Activated gamma-delta T cell treated with Interleukin-2 at 50 U/mL for 16 hours (primary cell): ENCODE data around the gene TTC28.
"Not testable (repeated sequence)": the region's sequence is repeated elsewhere in the genome, so short reads cannot be mapped to it uniquely, and the experiment has no call there.

Experiments used
- DNase-seq: peaks from one replicate; pipeline ENCODE4 v3.0.0-alpha.2; 2020

TTC28 gene

DNA sequence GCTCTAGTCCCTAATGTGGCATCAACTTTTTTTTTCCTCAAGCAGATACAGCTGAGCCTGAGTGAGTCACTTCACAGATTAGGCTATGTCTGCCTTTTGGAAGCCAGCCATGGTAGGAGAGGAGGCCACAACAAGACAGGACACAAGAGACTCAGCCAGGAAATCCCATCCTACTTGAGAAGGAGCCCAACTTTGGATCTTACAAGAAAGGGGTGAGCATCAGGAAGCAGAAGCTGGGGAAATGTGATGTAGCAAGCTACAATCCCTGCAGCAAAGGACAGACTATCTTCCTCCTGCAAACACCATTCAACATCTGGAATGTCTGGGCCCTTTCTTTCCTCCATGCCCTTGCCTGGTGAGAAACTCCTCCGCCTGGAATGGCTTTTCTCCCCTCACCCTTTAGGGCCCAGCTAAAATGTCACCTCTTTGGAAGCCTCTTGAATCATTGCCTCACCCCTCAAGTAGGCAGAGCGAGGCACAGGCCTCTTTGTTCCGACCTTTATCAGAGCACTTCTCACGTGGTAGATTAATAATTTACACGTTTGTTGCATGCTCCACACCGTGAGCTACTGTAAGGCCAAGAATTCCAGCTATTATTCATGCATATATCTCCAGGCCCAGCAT is 604.2 kb downstream of the TTC28 start:
- no peak for DNase-seq

DNA sequence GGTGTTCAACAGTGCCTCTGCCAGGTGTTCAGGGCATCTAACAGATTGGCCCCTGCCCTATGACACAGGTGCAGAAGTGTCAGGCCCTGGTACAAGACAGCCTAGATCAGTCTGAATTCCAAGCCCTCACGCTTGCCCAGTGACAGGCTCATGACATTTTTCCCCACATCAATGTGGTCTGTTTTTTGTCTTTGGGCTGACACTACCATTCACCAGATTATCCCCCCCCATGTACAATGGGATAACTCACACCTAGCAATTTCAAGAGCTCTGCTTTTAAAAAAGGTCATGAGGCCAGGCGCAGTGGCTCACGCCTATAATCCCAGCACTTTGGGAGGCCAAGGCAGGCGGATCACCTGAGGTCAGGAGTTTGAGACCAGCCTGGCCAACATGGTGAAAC is 605.1 kb downstream of the TTC28 start:
- no peak for DNase-seq

DNA sequence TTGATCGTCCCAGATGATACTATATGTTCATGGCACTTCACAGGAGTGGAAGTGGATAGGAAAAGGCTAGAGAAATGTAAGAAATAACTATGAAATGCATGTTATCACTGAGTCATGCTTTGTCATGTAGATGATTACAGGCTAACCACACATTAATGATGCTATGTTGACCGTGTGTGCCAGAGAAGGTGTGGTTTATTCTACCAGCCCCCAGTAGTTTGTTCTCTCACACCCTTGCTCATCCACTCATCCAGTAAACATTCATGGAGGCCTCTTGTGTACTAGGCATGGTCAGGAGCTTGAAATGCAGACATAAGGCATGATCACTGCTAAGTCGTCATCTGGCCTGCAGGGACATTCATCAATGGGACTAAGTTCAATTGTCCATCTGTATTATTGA is 607.6 kb downstream of the TTC28 start:
- no peak for DNase-seq

DNA sequence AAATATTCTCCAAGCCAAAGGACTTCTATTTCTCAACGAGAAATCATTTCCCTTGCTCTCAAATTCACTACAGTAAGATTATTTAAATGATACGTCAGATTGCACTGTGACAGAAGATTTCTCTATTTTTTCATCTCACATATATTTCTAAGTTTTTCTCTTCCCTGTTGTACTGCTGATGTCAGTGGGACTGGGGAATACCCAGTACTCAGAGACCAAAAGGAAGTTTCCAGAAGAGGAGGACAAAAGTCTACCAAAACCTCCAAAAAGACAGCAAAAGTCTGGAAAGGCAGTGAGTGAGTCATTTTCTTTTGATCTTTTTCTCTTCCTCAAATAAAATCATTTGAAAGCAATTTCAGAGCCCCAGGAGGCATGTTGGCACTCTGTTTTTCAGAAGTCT is 610.8 kb downstream of the TTC28 start:
- DNase-seq, result no peak

DNA sequence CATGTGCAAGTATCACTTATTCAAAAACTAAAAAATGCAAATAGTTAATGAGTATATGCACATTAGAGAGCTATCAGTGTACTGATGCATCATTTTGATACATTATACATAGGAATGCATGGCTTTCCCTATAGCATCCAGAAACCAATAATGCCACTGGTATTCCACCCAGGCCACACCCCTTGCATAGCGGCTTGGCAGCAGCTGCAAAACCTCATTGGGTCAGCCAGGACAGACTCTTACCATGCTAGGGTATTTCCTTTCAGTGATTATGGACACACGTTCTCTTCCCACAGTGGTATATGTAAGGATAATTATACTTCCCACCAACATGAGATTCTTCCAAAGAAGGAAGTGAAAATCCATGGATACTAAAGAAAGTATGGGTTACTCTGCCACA is 614.7 kb downstream of the TTC28 start:
- no peak for DNase-seq

DNA sequence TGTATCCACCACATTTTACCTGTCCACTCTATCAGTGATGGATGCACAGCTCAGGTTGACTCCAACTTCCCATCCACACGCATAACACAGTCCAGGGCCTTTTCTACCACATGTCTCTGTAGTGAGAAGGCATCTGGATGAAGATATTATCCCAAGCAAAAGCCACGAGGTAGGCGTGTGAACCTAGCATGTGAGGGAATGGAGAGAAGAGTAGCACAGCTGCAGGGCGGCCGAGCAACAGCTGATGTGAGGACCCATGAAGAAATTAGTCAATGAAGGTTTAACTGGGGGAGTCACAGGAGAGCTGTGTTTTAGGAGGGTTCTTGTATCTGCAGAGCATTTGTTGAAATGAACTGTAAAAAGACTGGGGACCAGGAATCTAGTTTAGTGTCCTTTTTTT is 616.0 kb downstream of the TTC28 start:
- no peak for DNase-seq

DNA sequence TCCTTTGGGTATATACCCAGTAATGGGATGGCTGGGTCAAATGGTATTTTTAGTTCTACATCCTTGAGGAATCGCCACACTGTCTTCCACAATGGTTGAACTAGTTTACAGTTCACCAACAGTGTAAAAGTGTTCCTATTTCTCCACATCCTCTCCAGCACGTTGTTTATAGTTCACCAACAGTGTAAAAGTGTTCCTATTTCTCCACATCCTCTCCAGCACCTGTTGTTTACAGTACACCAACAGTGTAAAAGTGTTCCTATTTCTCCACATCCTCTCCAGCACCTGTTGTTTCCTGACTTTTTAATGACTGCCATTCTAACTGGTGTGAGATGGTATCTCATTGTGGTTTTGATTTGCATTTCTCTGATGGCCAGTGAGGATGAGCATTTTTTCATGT is 619.0 kb downstream of the TTC28 start:
- DNase-seq, result not testable (repeated sequence)

DNA sequence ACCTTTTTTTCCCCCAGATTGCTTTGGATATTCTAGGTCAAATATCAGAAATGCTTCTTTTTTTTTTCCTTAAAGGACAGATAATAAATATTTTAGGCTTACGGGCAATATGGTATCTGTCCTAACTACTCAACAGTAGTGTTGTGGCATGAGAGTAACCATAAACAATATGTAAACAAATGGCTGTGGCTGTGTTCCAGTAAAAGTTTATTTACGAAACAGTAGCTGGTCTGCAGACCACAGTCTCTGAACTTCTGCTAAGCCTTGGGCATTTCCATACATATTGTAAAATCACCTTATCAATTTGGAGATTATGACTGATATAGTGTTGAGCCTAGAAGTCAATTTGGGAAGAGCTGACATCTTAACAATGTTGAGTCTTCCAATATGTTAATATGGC is 621.6 kb downstream of the TTC28 start:
- no peak for DNase-seq

DNA sequence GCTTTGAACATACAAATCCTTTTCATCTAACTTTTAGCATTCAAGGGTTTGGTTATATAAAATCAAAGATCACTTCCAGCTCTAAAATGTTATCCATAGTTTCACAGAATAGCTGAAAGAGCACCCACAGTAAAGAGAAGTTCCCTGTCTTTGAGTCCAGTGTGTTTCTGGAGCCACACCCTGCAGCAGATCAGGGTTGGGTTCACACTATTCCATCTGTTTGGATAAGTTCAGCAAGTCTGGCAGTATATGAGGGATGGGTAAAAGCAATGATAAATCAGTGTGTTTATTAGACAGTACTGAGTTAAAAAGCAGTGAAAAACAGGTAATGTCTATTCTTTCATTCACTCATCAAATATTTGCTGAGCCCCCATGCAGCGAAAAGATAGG is 624.8 kb downstream of the TTC28 start:
- no peak for DNase-seq

DNA sequence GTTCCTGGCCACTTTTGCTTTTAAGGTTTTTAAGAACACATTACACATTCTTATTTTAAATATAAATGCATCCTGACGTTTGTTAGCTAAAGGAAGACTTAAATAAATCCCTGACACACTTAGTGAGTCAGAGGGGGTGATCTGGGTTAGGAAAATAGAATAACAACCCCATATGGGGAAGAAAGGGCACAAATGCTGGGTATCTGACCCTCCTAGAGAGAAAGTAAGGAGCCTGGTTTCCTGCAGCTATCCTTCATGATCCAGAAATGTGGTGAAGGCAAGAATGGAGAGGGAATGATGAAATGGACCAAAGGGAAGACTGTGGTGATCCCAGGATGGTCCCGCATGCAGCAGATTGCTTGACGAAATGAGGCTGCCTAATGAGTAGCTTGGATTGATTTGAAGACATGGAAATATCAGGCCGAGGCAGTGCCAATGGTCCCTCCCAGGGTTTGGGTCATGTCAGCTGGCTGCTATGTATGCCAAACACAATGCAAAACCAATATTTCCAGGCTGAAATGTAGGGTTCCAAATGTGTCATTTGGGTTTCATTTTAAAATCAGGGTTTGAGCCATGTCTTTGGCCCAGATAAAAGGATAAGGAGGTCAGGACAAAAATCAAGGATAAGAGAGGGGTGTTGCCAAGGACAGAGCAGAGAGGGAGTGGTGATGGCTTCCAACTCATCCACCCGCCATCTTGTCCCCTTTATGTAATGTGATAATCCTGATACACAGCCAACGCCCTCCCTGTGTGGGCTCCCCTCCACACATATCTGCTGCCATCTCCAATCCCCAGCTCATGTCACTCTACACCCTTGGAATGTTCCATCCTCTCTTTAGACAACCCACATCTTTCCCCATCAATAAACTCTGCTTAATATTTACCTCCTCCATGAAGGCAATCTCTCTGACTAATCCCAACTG is 625.5 kb downstream of the TTC28 start:
- no peak for DNase-seq

DNA sequence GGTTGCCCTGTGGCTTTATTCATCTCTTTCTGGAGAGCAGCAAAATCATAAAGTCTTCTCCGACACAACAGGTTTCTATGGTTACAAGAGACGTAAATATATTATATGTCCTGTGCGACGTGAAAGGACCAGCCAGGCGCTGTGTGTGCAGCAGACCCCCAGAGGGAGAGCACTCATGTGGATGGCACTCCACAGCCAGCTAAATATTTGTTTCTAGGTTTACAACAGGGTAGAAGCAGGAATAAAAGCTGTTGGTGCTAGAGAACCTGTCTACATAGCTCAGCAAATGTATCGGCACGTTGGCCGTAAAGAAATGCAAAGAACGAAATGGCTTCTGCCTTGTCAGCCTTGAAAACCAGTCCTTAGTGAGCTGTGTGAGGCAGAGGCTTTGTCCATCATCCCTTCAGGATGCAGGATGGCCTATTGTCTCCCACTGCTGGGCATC is 626.8 kb downstream of the TTC28 start:
- no peak for DNase-seq

DNA sequence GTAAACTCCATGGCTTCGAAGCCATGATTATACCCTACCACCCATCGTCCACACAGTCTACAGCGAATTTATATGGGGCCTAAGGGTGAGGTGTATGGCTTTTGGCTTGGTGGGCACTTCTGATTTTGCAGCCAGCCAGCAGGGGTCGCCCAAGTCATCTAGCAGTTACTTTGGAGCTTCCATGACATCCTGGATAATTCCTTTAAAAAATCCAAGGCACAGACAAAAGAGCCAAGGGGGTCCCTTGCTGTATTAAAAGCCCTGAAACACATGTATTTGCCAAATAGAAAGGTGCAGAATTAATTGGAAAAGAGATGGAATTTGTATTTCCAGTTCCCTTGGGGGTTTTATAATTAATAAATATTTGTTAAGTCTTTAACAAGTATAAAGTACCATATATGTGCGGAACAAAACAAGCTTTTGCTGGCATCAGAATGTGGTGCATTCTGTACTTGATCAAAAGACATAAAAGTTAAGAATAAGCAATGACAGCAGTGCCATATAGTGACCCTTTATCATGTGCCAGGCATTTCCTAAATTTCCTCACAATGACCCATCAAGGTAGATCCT is 627.8 kb downstream of the TTC28 start:
- peak; percentile 31 for DNase-seq

DNA sequence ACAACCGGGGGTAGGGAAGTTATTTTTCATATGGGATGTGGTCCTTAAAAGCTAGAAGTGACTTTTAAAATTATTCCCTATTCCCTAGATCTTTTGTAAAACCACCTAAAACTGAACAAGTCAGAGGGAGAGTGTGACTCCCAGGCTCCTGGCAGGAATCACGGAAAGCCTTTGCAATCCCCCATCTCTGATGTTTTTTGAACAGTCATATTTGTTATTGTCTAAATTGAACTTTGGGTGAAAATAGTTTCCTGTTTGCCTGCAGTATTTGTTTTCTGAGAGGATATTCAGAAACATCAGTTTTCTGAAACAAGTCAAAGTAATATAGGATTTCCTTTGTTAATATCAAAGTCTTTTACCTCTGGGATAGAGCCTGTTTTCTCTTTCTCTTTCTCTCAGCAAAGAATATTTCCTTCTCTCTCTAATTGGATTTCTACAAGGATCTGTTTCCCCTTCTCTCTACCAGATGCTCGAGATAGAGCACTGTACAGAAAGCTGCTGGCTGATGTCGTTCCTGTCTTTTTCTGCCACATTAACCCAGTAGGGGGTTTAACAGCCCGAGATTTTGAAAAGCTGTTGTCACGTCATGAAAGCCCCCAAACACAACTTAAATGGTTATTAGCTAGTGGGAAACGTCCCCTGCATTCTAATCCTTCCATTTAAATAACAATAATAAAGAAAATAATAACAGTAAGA is 628.4 kb downstream of the TTC28 start:
- no peak for DNase-seq

DNA sequence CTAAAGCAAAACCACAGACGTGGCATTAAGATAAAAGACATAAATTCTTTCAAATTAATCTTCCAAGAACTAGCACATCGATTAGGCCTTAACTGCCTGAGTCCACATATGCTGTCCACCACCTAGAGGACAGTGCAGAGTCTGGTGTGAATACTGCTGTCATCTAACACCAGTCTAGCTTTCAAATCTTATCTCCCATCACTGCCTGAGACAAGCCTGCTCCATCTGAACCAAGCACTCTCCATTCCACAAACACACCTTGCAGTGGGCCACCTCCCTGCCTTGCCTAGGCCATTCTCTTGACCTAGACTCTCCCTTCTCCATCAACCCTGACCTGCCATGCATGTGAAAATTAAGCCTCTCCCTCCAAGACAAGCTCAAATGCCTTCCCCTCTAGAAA is 631.1 kb downstream of the TTC28 start:
- no peak for DNase-seq

DNA sequence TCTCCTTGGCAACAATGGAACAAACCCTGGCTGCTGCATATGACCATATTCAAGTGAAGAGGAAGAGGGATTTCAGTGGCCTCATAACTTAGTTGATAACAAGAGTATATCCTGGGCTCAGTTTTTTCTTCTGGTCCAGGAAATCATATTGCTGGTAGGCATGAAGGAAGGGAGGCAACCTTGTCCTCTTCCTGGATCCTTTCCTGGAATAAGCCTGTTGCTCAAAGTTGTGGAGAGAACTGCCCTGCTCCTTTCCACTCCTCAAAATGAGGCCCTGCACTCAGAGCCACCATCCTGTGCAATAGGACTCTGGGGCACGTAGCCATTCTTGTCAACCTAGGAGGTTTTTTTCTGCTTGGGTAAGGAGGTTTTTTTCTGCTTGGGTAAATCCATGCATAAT is 631.9 kb downstream of the TTC28 start:
- no peak for DNase-seq

DNA sequence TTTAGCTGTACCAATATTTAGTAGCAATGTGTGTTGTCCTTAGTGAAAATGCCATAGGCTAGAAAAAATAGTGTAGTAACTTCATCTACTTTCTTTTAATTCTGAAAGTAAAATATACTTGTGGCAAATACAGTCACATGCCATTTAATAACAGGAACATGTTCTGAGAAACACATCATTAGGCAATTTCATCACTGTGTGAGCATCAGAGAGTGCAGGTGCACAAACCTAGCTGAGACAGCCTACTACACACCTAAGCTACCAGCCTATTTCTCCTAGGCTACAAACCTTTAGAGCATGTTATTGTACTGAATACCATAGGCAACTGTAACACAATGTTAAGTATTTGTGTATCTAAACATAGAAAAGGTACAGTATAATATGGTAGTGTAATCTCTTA is 633.5 kb downstream of the TTC28 start:
- DNase-seq, result no peak

DNA sequence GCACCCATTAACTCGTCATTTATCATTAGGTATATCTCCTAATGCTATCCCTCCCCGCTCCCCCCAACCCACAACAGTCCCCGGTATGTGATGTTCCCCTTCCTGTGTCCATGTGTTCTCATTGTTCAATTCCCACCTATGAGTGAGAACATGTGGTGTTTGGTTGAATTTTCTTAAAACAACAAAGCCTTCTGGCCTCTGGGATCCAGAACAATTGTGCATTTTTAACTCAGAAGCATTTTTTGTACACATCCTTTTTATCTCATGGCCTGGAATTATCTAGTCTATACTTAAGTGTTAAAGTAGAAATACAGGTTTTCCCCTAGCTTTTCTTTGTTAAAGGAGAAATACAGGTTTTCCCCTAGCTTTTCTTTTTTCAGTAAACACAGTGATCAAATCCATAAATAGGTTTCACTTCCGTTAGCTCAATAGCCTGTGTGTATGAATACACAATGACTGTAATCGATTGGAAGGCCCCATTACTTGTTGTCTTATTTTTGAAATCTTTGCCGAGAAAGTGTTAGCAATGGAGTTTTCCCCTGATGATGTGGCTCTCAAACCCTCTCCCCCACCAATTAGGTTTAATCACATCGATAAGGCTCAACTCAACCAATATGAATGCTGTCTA is 635.0 kb downstream of the TTC28 start:
- no peak for DNase-seq

DNA sequence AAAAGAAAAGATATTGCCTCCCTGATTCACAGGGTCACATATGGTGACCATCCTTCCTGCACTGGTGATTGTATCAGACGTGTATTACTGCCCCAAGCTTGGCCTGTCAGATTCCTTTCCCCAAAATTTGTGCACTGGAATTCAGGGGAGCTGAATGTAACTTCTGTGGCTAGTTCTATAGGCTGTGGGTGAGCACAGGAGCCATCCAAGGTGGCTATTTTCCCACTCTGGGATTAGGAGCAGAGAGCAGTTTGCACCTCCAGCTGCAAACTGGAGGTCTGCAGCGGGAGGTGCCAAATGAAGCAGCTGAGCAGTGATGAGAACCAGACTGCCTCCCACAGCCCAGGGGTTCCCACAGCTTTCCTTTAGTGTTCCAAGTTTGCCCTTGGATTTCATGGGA is 636.4 kb downstream of the TTC28 start:
- DNase-seq, result no peak

DNA sequence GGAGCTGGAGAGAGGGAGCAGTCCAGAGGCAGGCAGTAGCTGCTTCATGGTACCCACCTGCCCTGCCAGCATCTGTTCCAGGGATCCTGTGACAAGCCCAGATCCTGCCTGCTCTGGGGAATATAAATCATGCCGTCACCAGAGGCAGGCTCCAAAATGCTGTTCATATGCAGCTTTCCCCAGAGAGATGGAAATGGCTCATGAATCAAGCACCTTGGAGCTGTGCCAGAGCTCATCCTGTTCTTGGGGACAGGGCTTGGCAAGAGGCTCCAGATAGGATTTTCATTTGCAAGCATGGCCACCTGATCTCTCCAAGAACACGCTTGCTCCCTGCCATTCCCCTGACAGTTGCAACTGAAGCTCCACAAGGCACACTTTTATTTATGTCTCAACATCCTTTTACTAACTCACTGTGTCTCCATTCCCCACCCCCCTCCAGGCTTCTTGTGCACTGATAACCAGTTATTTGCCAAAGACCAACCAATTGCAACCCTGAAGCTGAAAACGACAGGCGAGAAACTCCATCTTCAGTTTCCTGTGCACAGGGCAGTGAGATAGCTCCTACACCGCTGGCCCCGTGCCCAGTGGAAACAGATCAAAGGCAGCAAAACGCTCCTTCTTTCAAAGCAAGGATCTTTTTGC is 644.8 kb downstream of the TTC28 start:
- peak; percentile 20 for DNase-seq

DNA sequence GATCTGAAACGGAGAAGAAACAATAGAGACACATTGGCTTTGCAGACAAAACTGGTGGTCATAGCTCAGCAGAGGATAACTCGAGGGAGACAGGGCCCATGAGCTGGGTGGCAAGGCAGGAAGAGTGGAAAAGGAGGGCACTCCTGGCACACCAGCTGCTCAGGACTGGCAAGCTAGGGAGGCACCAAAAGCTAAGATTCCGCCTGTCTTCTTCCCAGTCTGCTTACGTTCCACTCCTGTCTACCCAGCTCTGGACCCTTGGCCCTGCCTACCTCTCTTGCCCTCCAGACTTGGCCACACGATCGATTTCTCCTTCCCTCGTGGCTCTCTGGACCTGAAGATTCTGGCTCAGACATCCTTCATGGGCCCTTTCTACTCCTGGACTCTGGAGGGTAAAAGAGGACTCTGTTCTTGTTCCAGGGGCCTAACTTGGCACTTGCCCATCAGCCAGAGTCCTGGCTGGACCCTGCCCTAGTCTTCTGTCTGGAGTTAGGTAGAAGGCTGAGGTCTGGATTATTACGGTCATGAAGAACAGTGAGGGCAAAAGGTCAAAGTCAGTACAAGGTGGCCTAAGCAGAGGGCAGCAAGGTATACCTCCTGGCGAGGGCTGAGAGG is 645.4 kb downstream of the TTC28 start:
- DNase-seq, result no peak

DNA sequence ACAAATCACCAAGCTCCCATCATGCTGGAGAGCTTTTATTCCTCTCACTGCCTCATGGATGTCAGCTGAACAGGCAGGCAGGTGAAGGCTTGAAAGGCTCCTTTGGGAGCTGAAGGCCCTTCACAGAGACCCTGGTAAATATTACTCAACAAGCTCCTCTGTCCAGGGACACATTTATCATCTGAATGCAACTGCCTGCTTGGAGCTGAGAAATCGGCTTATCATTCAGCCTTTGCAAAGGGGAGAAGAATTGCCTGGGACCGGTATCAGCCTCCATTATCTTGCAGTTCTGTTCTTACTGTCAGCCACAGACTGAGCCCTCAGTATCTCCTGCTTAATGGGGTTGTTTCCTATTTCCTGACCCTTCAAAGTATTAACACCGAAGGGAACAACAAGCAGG is 646.8 kb downstream of the TTC28 start:
- DNase-seq, result no peak

DNA sequence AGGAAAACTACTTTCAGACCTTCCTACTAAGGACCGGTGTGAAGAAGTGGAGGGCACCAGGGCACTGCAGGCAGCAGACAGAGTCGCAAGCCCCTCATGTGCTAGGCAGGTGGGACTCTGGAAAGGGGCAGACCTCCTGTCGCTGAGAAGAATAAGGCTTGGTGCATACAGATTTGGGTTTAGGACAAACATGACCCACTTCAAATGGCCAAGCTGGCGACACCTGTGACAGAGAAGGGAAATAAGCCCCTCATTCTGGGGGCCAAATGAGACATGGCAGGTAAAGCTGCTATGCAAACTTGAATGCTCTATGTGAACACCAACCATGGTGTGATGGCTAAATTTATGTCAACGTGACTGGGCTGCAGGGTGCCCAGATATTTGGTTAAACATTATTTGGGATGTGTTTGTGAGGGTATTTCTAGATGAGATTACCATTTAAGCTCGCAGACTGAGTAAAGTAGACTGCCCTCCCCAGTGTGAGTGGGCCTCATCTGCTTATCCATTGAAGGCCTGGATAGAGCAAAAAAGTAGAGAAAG is 648.2 kb downstream of the TTC28 start:
- no peak for DNase-seq
